Mucosa of descending colon (tissue), 3 donors: Measurements from ENCODE around the gene WSCD1. TPM values are rescaled to one million over a fixed set of nuclear protein-coding genes. Genes with fewer than 3 reads are reported as not detected.
A peak's percentile ranks its signal among the peaks of the same experiment; 100 is the strongest.

ENCODE experiments used
- ATAC-seq: fragments of 200-7000 bp; cut with Tn5 transposase; one replicate; pipeline ENCODE4 v1.9.1; 2020; ENCODE audit warnings: mild to moderate bottlenecking, moderate library complexity
- DNase-seq, 3 donors: peaks; one replicate each; pipeline ENCODE4 v3.0.0-alpha.2; 2020
- H3K36me3 ChIP-seq: fragments of 200-600 bp; one replicate; pipeline ENCODE4 v1.8.0; 2021; ENCODE audit warnings: low read depth, mild to moderate bottlenecking
- H3K4me1 ChIP-seq: fragments of 200-600 bp; one replicate; pipeline ENCODE4 v1.8.0; 2021; ENCODE audit warnings: low read depth, mild to moderate bottlenecking
- H3K4me3 ChIP-seq: fragments of 200-600 bp; one replicate; pipeline ENCODE4 v1.8.0; 2021; ENCODE audit warnings: mild to moderate bottlenecking
- H3K9me3 ChIP-seq: fragments of 200-600 bp; one replicate; pipeline ENCODE4 v1.8.0; 2021; ENCODE audit warnings: mild to moderate bottlenecking
- intact Hi-C, 2 donors: fragments of 100-400 bp; cut with DNase I in 1 of 2; cut with micrococcal nuclease in 1 of 2; formaldehyde crosslinking; loops; one replicate each; pipeline versions ENCODE4 v1.11.0 to v1.11.1; 2022; cut with DNase I, micrococcal nuclease
- total RNA-seq, 3 donors: library from RNA; stranded (reverse); fragmentation: NEBNext Ultra II Directional in 2 of 3; extraction: Animal tissue kit (Norgen Biotek cat#: 25700) in 2 of 3; gene quantifications; one replicate each; pipeline versions ENCODE4 v1.2.1 to v1.2.4, GENCODE V29; 2021 to 2023
- TF ChIP-seq, protein P1 (sequence below): fragments of 200-600 bp; IDR thresholded peaks from one replicate; pipeline ENCODE4 v1.8.0; 2022; ENCODE audit warnings: antibody characterized with exemption, mild to moderate bottlenecking
- donor health status: DM: no; HTN: no; CAD: no; lungs with moderate emphysema.
- donor health status: DM: no; HTN: no; CAD: no.
- donor health status: DM: no; HTN: yes; CAD: no.

Gene WSCD1
- total RNA-seq, 3 donors from 2014 or later: 18.7 to 45.8 (median 18.8) TPM

GRCh38 chr17:6094453-6094852, 24.3 kb downstream of the WSCD1 start:
- Histone ChIP-seq H3K4me1 (no peaks in the 10 kb centered on the region), H3K9me3 (no peaks in the 10 kb centered on the region), H3K36me3 (no peaks in the 10 kb centered on the region), H3K4me3 (no peak overlapping the region)
- intact Hi-C loops: no loop called here
- TF ChIP-seq, protein P1, sequence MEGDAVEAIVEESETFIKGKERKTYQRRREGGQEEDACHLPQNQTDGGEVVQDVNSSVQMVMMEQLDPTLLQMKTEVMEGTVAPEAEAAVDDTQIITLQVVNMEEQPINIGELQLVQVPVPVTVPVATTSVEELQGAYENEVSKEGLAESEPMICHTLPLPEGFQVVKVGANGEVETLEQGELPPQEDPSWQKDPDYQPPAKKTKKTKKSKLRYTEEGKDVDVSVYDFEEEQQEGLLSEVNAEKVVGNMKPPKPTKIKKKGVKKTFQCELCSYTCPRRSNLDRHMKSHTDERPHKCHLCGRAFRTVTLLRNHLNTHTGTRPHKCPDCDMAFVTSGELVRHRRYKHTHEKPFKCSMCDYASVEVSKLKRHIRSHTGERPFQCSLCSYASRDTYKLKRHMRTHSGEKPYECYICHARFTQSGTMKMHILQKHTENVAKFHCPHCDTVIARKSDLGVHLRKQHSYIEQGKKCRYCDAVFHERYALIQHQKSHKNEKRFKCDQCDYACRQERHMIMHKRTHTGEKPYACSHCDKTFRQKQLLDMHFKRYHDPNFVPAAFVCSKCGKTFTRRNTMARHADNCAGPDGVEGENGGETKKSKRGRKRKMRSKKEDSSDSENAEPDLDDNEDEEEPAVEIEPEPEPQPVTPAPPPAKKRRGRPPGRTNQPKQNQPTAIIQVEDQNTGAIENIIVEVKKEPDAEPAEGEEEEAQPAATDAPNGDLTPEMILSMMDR: no peak
- no peak for ATAC-seq
- no peak for DNase-seq

GRCh38 chr17:6094926-6095325, 24.7 kb downstream of the WSCD1 start:
- no peak for ATAC-seq
- no peaks in the 10 kb centered on the region for H3K4me1 ChIP-seq
- DNase-seq: peak in 1 of 3 donors; percentile 15
- no peaks in the 10 kb centered on the region for H3K36me3 ChIP-seq
- TF ChIP-seq, protein P1: no peak
- H3K9me3 ChIP-seq: no peaks in the 10 kb centered on the region
- intact Hi-C loops: no loop called here
- H3K4me3 ChIP-seq: no peak overlapping the region

GRCh38 chr17:6095501-6095900, 25.3 kb downstream of the WSCD1 start:
- H3K36me3 ChIP-seq: no peaks in the 10 kb centered on the region
- intact Hi-C loops: no loop called here
- DNase-seq: peak in 1 of 3 donors; percentile 22
- TF ChIP-seq, protein P1: no peak
- H3K9me3 ChIP-seq: no peaks in the 10 kb centered on the region
- no peaks in the 10 kb centered on the region for H3K4me1 ChIP-seq
- H3K4me3 ChIP-seq: no peak overlapping the region
- ATAC-seq: no peak

DNA sequence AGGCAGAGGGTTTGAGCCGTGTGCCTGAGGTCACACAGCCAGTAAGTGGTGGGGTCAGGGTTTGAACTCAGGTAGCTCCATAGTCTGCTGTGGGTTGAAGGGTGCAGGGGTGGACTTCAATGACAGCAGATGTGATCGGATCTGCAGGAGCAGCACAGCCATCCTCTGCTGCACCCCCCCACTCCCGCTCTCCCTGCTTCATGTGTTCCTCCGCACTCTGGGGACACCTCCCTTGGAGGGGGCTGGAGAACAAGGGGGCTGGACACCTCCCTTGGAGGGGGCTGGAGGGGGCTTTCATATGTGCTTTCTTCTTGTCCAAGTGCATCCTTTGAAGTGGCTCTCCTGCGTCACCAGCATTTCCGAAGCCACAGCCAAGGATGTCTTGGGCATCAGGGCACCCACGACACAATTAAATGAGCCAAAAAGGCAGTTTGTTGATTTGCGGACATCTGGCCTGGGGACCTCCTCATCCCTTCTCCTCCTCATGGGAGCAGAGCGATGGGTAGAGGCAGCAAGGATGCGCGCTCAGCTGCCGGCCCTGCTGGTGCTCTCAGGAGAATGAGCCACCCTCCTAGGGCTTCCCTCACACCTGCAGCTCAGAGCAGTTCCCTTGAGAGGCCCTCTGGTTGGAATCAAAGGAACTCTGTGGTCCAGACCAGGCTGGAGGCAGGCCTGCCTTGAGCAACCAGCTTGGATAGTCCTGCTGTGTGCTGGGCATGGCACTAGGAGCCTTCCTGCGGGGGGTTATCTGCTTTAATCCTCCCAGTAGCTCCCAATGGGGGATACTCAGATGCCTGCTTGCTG, 26.2 kb downstream of the WSCD1 start:
- ATAC-seq: no peak
- no peaks in the 10 kb centered on the region for H3K36me3 ChIP-seq
- TF ChIP-seq, protein P1: no peak
- DNase-seq: peak in 1 of 3 donors; percentile 23
- intact Hi-C loops: no loop called here
- H3K9me3 ChIP-seq: no peaks in the 10 kb centered on the region
- peaks cover 1% of the 10 kb centered on the region for H3K4me1 ChIP-seq
- H3K4me3 ChIP-seq: no peak overlapping the region

- H3K4me3 ChIP-seq: no peak overlapping the region
- peaks cover 7% of the 10 kb centered on the region for H3K4me1 ChIP-seq
- ATAC-seq (no peak), DNase-seq (no peak)
- no peaks in the 10 kb centered on the region for H3K36me3 ChIP-seq
- intact Hi-C loops: no loop called here
- H3K9me3 ChIP-seq: no peaks in the 10 kb centered on the region
- TF ChIP-seq, protein P1: no peak
Observed at GRCh38 chr17:6097005-6097279, 26.8 kb downstream of the WSCD1 start.
